NCI-H2227 treated with DMSO at 0.1 percent for 48 hours (cell line): ENCODE results near the gene LRRTM2.
"Not testable (repeated sequence)": the region's sequence is repeated elsewhere in the genome, so short reads cannot be mapped to it uniquely, and the experiment has no call there.

Experiments used
- DNase-seq: peaks from one replicate; lab custom pipeline; 2025; lab: John Stamatoyannopoulos, UW

LRRTM2 gene

DNA sequence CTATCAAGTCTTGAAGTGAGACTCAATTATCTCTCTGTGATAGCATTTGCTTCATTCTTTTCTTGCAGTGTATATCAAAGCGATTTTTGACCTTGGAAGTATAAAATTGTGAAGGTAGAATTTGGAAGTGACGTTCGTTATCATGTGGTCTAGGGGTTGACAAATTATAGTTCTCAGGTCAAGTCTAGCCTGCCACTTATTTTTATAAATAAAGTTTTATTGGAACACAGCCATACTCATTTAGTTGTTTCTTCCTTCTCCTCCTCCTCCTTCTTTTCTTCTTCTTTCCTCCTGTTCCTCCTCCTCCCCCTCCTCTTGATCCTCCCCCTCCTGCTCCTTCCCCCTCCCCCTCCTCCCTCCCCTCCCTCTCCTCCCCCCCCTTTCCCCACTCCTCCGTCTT, 38.0 kb downstream of the LRRTM2 start:
- no peak for DNase-seq

GRCh38 chr5:138834853-138835252, 40.3 kb downstream of the LRRTM2 start:
- not testable (repeated sequence) for DNase-seq

DNA sequence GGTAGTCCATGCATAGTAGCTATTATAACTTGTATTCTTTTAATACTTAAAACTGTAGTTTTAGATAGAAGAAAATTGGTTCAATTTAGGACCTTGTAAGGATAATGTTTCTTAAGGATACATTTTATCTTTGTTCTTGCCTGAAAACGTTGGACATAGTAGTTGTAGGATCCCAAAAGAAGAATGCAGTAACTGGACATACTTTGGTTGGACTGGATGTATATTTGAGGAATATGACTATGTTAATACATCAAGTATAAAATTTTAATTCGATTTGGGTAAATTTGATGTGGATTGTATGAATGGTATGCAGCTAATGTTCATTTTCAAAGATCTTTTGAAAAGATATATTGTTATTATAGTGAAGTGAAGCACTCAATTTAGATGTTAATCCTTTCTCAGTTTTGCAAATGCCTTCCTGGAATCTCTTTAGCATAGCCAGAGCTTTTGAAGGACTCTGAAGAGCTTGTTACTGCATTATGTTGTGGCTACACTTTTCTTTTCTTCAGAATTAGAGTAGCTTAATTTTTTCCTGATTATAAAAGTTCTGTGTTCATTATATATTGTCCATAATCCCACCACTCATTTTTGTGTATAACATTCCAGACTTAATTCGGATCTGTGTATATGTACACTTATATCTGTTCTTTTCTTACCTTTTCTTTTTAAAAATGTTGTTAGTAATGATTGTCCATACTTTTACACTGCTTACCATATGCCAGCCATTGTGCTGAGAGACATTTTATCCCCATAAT, 41.2 kb downstream of the LRRTM2 start:
- DNase-seq = no peak

DNA sequence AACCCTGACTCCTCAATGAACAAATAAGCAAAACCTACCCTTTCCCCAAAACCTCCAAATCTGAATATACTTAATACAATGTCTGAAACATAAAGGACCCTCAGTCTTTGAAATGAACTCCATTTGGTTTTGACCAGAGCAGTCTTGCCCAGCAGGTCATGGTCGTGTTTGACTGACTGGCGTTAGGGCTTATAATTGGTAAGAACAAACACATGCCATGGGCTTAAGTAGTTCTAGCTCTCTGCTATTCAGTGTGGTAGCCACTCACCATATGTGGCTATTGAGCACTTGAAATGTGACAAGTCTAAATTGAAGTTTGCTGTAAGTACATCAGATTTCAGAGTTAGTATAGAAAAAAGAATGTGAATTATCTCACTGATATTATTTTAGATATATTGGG, 42.1 kb downstream of the LRRTM2 start:
- no peak for DNase-seq

DNA sequence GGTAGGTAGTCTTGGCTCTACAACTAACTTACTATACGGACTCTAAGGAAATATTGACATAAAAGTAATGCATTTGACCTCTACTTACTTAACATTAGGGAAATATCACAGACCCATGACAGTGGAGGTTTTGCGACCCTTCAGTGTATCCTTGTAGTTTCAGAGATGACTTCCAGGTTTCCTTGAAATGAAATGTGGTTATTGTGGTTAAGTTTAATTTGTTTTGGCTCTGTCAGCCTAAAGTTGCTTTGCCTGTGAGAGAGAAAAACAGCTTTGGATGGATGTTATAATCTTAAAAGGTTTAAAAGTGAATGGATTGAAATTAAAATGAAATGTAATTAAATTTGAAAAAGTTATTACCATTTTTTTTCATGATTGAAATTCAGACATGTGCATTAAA, 42.9 kb downstream of the LRRTM2 start:
- DNase-seq = no peak

DNA sequence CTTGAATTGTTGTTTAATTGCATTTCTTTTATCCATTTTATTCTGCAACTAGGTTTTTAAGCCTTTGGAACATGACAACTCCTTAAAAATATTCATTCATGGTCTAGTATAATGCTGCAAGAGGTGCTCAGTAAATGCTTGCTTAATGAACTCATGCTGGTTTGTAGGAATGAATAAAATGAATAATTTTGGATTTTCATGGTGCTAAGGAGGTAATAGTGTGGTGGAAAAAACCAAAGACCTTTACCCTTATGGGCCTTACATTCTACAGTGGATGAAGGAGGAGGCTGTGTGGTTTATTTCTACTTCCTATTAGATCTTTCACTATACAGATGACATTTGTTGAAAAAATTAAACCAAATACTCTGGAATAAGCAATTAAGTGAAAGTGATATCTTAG, 43.4 kb downstream of the LRRTM2 start:
- DNase-seq = no peak

GRCh38 chr5:138829341-138829740, 45.8 kb downstream of the LRRTM2 start:
- no peak for DNase-seq

DNA sequence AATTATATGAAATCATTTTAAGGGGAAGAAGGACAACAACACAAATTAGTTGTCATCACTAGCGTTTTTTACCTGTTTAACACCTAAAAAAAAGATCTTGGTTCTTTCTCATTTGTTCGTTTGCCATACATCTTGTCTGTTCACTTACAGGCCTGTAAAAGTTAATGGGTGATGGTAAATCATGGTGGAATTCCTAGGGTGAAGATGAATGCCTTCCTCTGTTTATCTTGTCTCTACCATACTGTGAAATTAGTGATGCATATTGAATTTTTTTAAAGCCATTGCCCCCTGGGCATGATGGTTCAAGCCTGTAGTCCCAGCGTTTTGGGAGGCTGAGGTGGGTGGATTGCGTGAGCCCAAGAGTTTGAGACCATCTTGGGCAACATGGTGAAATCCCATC, 46.6 kb downstream of the LRRTM2 start:
- no peak for DNase-seq

- peak; percentile 14 for DNase-seq
These were observed 49.9 kb downstream of the LRRTM2 start for GRCh38 chr5:138824924-138825863.

- DNase-seq = no peak
These were observed 50.6 kb downstream of the LRRTM2 start for GRCh38 chr5:138824516-138824915.

GRCh38 chr5:138820695-138821094, 54.4 kb downstream of the LRRTM2 start:
- DNase-seq = no peak

- no peak for DNase-seq
These were observed 56.1 kb downstream of the LRRTM2 start for GRCh38 chr5:138819081-138819480.
